Stimulated activated naive CD8-positive, alpha-beta T cell treated with anti-CD3 and anti-CD28 coated beads, Interleukin-15, amount 100 ng/mL, for 72 hours (primary cell): ENCODE data around the gene BTBD2.
A peak's percentile ranks its signal among the peaks of the same experiment; 100 is the strongest.
"Not testable (repeated sequence)": the region's sequence is repeated elsewhere in the genome, so short reads cannot be mapped to it uniquely, and the experiment has no call there.

Experiments used
- ATAC-seq: fragments of 150-1000 bp; cut with Tn5 transposase; 2 replicates; pipeline ENCODE4 v1.10.0; 2021; ENCODE audit warnings: mild to moderate bottlenecking, moderate library complexity
- DNase-seq, 2 donors: peaks; one replicate each; pipeline ENCODE4 v3.0.0; 2021 to 2022
- H3K27ac Mint-ChIP-seq, 2 donors: one replicate each; pipeline ENCODE4 v1.8.0; 2022; ENCODE audit warnings: mild to moderate bottlenecking in 2 of 2, mixed read lengths in 2 of 2, moderate library complexity in 2 of 2
- H3K27me3 Mint-ChIP-seq: one replicate; pipeline ENCODE4 v1.8.0; 2022; ENCODE audit warnings: mixed read lengths
- H3K4me1 Mint-ChIP-seq: one replicate; pipeline ENCODE4 v1.8.0; 2022; ENCODE audit warnings: mild to moderate bottlenecking, mixed read lengths
- H3K4me3 Mint-ChIP-seq, 2 donors: one replicate each; pipeline ENCODE4 v1.8.0; 2022; ENCODE audit warnings: mild to moderate bottlenecking in 2 of 2, mixed read lengths in 2 of 2, moderate library complexity in 1 of 2
- H3K9me3 Mint-ChIP-seq, 2 donors: one replicate each; pipeline ENCODE4 v1.8.0; 2022; ENCODE audit warnings: mixed read lengths in 2 of 2

The BTBD2 gene

DNA sequence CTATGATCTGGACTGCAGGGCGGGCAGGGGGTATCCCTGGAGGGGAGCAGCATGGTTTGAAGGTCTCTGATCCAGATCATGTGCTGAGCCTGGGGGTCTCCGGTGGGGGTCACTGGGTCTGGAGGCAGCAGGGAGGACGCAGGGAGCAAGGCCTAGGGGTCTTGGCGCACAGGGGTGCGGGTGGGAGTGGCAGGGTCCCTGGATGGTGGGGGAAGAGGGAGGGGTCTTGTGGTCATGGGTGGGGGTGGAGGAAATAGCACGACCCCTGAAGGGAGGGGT, 1.9 kb downstream of the BTBD2 start:
- no peaks in the 10 kb centered on the region for H3K27me3 Mint-ChIP-seq
- H3K4me3 Mint-ChIP-seq: peak overlapping the region in 1 of 2 donors; percentile 88
- no peak for DNase-seq
- H3K9me3 Mint-ChIP-seq: no peaks in the 10 kb centered on the region
- peaks cover 56% of the 10 kb centered on the region for H3K4me1 Mint-ChIP-seq
- H3K27ac Mint-ChIP-seq: no peak overlapping the region
- no peak for ATAC-seq

DNA sequence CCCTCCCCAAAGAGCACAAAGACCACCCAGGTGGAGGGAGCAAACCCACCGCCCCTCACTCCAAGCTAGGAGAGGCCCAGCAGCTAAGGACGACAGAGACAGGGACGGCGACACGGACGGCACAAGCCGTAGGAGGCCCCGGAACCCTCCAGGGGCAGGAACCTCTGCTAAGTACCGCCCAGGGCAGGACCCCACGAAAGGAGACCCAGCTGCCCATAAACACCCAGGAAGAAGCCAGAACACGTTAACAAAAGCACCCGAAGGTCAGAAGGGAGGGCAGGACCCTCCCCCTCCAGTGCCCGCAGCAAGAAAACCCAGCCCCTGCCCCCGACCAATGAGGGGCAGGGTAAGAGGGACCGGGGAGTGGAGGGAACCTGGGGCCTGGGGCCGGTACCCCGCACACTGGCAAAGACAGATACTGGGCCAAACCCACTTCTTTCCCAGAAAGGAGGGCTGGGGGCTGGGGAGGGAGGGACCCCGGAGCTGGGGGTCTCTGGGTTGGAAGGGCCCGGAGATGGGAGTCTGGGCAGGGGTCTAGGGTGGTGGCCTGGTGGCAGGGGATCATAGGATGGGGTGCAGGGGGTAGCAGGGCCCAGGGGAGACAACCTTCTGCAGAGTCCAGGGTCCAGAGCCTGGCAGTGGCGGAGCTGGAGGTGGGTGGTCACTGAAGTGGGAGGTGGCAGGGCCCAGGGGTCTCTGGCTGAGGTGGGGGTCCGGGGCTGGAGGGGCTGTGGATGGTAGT, 2.4 kb downstream of the BTBD2 start:
- Mint-ChIP-seq H3K9me3 (no peaks in the 10 kb centered on the region), H3K27ac (peak overlapping the region in 1 of 2 donors; percentile 9), H3K4me1 (peaks cover 56% of the 10 kb centered on the region), H3K27me3 (no peaks in the 10 kb centered on the region), H3K4me3 (peak overlapping the region in 1 of 2 donors; percentile 62)
- ATAC-seq (peak; percentile 4), DNase-seq (no peak)

DNA sequence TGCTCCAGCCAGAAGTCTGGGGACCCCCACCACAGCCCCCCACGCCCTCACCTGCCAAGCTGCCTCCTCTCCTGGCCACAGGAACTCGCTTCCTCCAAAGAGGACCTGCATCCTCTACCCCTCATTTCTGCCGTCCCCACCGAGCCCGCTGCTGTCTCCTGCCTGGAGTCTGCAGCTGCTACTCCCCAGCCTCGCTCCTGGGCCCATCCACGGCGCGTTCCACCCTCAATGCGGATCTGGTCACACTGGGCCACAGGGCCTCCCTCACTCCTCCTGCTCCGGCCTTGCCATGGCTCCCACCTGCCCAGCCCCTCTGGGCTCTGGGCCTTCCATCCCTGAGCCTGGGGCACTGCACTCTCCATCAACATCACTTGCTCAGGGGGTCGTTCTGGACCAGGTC, 4.3 kb downstream of the BTBD2 start:
- H3K9me3 Mint-ChIP-seq: no peaks in the 10 kb centered on the region
- H3K4me1 Mint-ChIP-seq: peaks cover 46% of the 10 kb centered on the region
- H3K27me3 Mint-ChIP-seq: no peaks in the 10 kb centered on the region
- no peak overlapping the region for H3K4me3 Mint-ChIP-seq
- DNase-seq: no peak
- ATAC-seq: no peak
- peak overlapping the region in 1 of 2 donors; percentile 39 for H3K27ac Mint-ChIP-seq

DNA sequence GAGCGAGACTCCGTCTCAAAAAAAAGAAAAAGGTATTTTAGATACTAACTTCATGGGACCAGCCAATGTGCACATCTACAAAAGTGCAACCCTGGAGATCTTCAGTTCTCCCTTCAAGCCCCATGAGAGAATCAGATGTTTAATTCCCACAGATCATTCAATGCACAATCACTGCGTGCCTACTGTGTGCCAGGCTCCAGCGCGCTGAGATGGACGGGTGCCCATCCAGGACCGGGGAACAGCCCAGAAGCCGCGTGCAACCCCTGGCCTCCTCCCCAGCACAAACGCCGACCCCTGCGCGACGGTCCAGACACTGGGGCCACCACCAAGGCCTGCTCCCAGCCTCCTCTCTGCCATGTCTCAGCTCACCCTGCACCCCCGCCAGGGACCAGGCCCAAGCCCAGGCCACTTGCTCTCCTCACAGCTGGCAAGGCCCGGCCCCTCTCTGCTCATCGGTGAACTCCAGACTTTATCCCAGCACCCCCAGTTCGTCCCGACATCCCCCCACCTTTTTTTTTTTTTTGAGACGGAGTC, 5.3 kb downstream of the BTBD2 start:
- no peak for DNase-seq
- H3K27me3 Mint-ChIP-seq: no peaks in the 10 kb centered on the region
- ATAC-seq: no peak
- no peaks in the 10 kb centered on the region for H3K9me3 Mint-ChIP-seq
- no peak overlapping the region for H3K27ac Mint-ChIP-seq
- H3K4me3 Mint-ChIP-seq: no peak overlapping the region
- peaks cover 43% of the 10 kb centered on the region for H3K4me1 Mint-ChIP-seq

DNA sequence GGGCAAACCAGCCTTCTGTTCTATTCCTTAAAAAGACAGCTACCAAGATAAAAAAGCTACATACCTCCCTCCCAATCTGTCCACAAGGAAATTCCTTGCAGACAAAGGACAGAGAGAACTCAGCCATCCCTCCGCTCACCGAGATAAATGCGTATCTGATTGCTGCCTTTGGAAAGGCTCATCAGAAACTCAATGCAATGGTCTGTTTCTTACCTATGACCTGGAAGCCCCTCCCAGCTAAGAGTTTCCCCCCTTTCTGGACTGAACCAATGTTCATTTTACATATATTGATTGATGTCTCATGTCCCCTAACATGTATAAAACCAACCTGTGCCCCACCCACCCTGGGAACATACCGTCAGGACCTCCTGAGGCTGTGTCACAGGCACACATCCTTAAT, 11.6 kb downstream of the BTBD2 start:
- Mint-ChIP-seq H3K4me1 (peaks cover 14% of the 10 kb centered on the region), H3K4me3 (no peak overlapping the region), H3K27ac (no peak overlapping the region), H3K9me3 (no peaks in the 10 kb centered on the region), H3K27me3 (no peaks in the 10 kb centered on the region)
- ATAC-seq (no peak), DNase-seq (no peak)

DNA sequence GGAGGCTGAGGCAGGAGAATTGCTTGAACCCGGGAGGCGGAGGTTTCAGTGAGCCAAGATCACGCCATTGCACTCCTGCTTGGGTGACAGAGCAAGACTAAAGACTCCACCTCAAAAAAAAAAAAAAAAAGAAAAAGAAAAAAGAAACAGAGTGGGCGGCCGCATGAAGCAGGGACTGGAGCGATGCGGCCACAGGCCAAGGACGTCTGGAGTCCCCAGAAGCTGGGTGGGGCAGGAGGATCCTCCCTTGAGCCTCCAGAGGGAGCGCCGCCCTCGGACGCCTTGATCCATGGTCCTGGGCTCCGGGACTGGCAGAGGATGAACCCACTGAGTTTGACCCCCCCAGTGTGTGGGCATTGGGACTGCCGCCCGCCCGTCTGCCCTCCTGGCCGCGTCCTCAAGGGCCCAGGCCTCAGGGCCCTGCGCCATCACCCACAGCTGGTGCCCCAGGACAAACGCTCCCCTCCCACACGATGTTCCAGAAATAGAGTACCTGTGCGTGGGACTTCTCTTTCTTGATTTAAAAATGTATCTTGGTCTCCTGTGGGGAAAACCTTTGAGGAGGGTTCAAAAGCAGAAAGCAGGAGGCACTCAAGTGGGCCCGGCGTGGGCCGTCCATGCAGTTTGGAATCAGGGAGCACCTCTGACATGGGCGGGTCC, 15.5 kb downstream of the BTBD2 start:
- DNase-seq (no peak), ATAC-seq (no peak)
- Mint-ChIP-seq H3K9me3 (no peaks in the 10 kb centered on the region), H3K27me3 (no peaks in the 10 kb centered on the region), H3K4me1 (peaks cover 16% of the 10 kb centered on the region), H3K27ac (no peak overlapping the region), H3K4me3 (no peak overlapping the region)

DNA sequence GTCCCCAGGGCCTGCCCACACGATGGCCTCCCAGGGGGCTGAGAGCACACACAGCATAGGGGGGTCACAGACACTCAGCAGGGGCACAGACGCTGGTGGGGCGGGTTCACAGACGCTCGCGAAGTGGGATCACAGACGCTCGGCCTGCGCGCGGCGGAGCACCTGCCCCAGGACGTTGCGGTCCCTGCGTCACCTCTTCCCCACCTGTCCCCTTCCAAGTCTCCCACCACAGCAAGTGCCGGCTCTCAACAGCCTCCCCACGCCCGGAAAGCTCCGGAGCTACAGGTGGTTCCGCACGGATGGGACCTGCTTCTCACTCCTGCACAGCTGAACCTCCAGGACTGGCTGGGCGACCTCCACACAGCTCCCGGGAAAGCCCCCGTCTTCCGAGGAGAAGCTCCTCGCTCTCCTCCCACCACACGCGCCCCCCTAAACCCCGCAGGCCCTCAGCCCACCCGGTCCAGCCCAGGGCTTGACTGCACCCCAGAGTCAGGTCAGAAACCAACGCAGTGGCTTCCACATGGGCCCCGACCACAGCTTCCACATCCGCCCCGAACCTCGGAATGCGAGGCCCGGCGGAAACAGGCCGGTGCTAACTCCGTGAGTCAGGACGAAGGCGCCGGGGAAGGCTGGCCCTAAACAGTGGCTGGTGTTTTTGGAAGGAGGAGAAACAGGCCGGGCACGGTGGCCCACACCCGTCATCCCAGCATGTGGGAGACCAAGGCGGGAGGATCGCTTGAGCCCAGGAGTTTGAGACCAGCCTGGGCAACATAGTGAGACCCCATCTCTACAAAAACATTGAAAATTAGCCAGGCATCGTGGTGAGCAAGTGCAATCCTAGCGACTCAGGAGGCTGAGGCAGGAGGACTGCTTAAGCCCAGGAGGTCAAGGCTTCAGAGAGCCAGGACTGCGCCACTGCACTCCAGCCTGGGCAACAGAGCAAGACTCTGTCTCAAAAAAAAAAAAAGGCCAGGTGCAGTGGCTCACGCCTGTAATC, 16.5 kb downstream of the BTBD2 start:
- H3K27ac Mint-ChIP-seq: peak overlapping the region in 1 of 2 donors; percentile 91
- peaks cover 16% of the 10 kb centered on the region for H3K4me1 Mint-ChIP-seq
- peak overlapping the region in 1 of 2 donors; percentile 69 for H3K4me3 Mint-ChIP-seq
- H3K9me3 Mint-ChIP-seq: no peaks in the 10 kb centered on the region
- DNase-seq (no peak), ATAC-seq (peak; percentile 20)
- no peaks in the 10 kb centered on the region for H3K27me3 Mint-ChIP-seq

DNA sequence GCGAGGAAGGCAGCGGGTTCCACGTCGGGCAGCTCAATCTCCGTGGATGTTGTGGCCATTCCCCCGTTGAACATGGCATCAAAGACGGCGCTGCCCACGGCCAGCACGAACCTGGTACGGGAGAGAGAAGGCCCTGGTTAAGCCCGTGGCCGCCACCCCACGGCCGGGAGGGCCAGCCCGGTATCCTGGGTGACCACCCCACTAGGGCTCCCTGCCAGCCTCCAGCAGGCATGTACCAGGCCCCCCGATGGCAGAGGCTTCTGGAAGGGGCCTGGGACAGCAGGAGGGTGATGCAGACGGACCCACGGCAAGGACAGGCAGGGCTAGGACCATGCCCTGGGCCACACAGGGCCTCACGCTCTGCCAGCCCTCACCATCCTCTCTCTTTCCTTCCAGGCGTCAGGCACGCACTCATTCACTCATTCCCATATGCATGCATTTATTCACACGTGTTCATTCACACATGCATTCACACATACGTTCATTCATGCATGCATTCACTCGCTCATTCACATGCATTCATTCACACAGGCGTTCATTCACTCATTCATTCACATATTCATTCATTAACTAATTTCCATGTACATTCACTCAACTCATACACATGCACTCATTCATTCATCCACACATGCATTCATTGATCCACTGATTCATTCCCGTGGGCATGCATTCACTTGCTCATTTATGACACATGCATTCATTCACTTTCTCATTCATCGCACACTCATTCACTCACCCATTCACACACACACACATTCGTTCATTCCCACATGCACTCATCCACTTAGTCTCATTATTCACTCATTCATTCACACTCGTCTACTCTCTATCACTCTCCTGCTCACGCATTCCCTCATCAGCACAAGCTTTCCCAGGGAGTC, 17.9 kb downstream of the BTBD2 start:
- DNase-seq: no peak
- no peak for ATAC-seq
- no peak overlapping the region for H3K4me3 Mint-ChIP-seq

DNA sequence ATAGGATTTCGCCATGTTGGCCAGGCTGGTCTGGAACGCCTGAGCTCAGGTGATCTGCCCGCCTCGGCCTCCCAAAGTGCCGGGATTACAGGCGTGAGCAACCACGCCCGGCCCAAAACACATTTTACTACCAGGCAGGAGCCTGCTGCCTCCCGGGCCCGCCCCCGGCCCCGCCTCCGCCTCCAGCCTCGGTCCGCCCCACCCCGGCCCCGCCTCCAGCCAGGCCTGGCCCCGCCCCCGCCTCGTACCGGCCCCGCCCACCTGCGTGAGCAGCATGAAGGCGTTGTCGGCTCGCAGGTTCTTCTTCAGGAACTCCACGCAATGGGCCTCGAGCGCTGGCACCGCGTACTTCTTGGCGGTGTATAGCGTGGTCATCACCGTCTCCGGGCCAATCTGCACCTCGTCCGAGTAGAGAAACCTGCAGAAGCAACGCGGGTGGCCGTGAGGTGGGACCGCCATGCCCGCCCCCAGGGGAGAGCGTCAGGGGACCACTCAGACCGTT, 22.7 kb downstream of the BTBD2 start:
- Mint-ChIP-seq H3K27me3 (no peaks in the 10 kb centered on the region), H3K27ac (no peak overlapping the region), H3K4me3 (no peak overlapping the region), H3K9me3 (no peaks in the 10 kb centered on the region), H3K4me1 (peaks cover 5% of the 10 kb centered on the region)
- ATAC-seq (no peak), DNase-seq (no peak)

More for the DNA sequence above, 17.9 kb downstream of the BTBD2 start:
- H3K4me1 Mint-ChIP-seq: peaks cover 16% of the 10 kb centered on the region
- no peaks in the 10 kb centered on the region for H3K27me3 Mint-ChIP-seq
- H3K27ac Mint-ChIP-seq: no peak overlapping the region
- no peaks in the 10 kb centered on the region for H3K9me3 Mint-ChIP-seq

DNA sequence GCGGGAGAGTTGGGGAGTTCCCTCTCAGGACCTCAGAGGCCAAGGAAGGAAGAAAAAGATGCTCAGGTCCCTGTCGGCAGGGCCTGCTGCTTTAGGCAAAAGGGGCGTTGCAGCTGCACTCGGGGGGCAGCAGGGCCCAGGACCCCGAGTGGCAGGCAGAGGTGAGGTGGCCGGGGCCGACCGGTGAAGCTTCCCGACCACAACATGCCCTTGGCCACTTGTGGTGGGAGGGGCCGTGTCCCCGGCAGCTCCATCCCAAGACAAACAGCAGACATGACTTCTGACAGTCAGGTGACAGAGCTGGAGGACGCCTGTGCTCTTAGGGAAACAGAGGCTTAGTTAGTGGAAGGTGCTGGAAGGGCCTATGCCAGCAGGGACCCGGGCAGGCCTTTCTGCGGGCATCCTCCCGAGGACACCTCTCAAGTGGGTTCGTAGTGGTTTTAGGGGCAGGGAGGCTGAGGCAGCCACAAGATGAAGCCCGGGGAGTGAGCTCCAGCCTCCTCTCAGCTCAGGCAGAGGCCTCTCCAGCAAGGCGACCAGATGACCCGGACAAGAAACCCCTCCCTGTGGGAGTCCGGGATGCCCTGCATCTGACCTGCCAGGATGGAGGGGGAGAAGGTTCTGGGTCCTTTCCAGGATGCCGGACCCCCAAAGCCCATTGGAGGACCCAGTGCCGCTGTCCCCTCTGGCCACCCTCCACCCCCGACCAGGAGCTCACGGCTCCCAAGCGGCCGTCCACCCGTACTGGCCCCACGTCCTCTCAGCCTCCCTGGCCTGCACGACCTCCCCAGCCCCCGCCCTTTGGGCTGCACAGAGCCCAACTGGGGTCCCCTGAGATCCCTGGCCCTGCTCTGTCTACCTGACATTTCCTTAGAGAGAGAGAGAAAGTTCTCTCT, 24.2 kb downstream of the BTBD2 start:
- ATAC-seq (no peak), DNase-seq (no peak)
- H3K27ac Mint-ChIP-seq: peak overlapping the region; percentile 25 to 54

DNA sequence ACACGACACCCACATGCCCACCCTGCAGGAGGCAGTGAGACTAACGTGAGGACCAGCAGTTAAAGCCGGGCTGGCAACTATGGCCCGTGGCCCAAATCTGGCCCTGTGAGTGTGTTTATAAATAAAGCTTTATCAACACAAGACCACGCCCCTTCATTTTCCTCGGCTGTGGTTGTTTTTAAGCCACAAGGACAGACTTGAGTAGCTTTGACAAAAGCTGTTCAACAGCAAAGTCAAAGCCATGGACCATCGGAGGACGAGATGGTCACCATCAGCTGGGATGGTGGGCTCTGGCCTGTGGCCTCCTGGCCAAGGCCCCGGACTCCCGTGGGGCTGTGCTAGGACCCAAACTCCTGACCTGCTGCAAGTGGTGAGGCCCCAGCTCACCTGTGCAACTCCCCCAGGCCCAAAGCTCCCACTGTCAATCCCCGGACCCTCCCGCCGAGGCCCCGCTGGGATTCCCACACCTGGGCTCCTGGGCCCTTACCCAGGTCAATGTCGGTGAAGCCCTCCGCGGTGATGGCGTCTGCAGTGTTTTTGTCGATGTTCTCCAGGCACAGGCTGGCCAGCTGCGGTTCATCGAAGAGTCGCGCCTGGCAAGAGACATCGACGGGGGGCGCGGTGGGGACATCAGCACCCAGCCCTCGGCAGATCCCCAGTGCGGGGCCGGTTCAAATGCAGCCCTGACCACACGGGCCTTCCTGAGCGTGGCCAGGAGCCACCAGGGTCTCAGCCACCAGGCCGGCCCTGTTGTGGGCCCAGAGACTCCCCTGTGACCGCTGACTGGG, 25.1 kb downstream of the BTBD2 start:
- H3K27ac Mint-ChIP-seq: peak overlapping the region in 1 of 2 donors; percentile 85
- no peaks in the 10 kb centered on the region for H3K9me3 Mint-ChIP-seq
- H3K27me3 Mint-ChIP-seq: no peaks in the 10 kb centered on the region
- ATAC-seq (no peak), DNase-seq (no peak)
- peaks cover 5% of the 10 kb centered on the region for H3K4me1 Mint-ChIP-seq
- no peak overlapping the region for H3K4me3 Mint-ChIP-seq

More for the DNA sequence above, 24.2 kb downstream of the BTBD2 start:
- Mint-ChIP-seq H3K27me3 (no peaks in the 10 kb centered on the region), H3K4me3 (no peak overlapping the region), H3K4me1 (peaks cover 5% of the 10 kb centered on the region), H3K9me3 (no peaks in the 10 kb centered on the region)

DNA sequence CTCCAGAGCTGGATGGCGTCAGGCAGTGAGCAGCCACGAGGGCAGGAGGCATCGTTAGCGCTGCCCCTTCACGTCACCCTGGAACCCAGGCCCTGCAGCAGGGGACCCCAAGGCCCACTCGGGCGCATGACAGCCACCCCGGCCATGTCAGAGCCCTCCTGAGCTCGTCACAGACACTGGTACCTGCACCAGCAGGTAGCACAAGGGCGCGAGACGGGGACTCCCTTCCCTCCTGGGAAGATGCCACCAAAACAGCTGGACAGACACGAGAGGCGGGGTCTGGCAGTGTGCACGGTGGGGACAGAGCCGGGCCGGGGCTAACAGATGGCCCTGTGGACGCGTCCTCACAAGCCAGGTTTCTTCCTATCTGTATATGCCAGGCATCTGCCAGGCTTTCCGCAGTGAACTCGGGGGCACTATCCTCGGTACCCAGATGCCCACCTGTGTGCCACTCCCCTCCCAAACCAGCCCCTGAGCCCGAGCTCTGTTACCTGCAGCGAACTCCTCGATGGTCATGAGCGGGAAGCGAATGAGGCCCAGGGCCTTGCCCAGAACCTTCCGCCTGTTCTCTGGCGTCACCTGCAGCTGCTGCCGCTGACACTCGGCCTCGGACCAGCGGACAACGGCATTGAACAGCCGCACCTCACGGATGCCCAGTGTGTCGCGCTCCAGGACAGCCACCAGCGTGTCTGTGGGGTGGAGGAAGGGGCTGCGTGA, 25.8 kb downstream of the BTBD2 start:
- no peaks in the 10 kb centered on the region for H3K27me3 Mint-ChIP-seq
- H3K4me1 Mint-ChIP-seq: peaks cover 5% of the 10 kb centered on the region
- DNase-seq (no peak), ATAC-seq (no peak)
- no peak overlapping the region for H3K4me3 Mint-ChIP-seq
- peak overlapping the region in 1 of 2 donors; percentile 85 for H3K27ac Mint-ChIP-seq
- no peaks in the 10 kb centered on the region for H3K9me3 Mint-ChIP-seq

DNA sequence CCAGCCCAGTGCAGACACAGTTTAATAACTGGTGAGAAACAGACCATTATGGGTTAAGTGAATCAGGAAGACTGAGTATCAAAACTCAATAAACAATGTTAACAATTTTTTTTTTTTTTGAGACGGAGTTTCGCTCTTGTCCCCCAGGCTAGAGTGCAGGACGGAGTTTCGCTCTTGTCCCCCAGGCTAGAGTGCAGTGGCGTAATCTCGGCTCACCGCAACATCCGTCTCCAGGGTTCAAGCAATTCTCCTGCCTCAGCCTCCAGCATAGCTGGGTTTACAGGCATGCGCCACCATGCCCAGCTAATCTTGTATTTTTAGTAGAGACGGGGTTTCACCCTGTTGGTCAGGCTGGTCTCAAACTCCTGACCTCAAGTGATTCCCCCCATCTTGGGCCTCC, 27.1 kb downstream of the BTBD2 start:
- ATAC-seq, DNase-seq, H3K4me1 Mint-ChIP-seq, H3K27me3 Mint-ChIP-seq, H3K4me3 Mint-ChIP-seq, H3K9me3 Mint-ChIP-seq: not testable (repeated sequence)
- peak overlapping the region in 1 of 2 donors; percentile 71 for H3K27ac Mint-ChIP-seq
